SK-N-SH treated with all-trans-retinoic acid at 6 μM for 48 hours (cell line): ENCODE results near the gene DNAJC17.

Experiments
- ATAC-seq: fragments of 200-7000 bp; cut with Tn5 transposase; 3 replicates; pipeline ENCODE4 v1.9.1; 2020; ENCODE audit warnings: mild to moderate bottlenecking, moderate library complexity
- ARNTL ChIP-seq: fragments of 450-650 bp; formaldehyde crosslinking; IDR thresholded peaks from 2 replicates; pipeline ENCODE4 v1.5.0; 2020; ENCODE audit warnings: low read depth, mild to moderate bottlenecking, moderate library complexity, borderline replicate concordance
- BACH2 ChIP-seq: fragments of 250-450 bp; sonication (Bioruptor Pico); IDR thresholded peaks from 2 replicates; pipeline ENCODE4 v1.9.0; 2021; ENCODE audit warnings: mild to moderate bottlenecking, borderline replicate concordance
- CSDC2 ChIP-seq: fragments of 250-450 bp; sonication (Bioruptor Pico); IDR thresholded peaks from 2 replicates; pipeline ENCODE4 v1.5.0; 2020; ENCODE audit warnings: mild to moderate bottlenecking, moderate library complexity
- ESRRG ChIP-seq: fragments of 250-450 bp; sonication (Bioruptor Pico); IDR thresholded peaks from 2 replicates; pipeline ENCODE4 v1.6.1; 2021; ENCODE audit warnings: mild to moderate bottlenecking
- GLIS3 ChIP-seq: fragments of 250-450 bp; sonication (Bioruptor Pico); IDR thresholded peaks from 2 replicates; pipeline ENCODE4 v1.5.0; 2020; ENCODE audit warnings: mild to moderate bottlenecking, moderate library complexity
- OSR1 ChIP-seq: fragments of 250-450 bp; sonication (Bioruptor Pico); IDR thresholded peaks from 2 replicates; pipeline ENCODE4 v1.8.0; 2022; ENCODE audit warnings: moderate library complexity, mild to moderate bottlenecking, inconsistent platforms
- PPARA ChIP-seq: fragments of 250-450 bp; sonication (Bioruptor Pico); IDR thresholded peaks from 2 replicates; pipeline ENCODE4 v1.5.0; 2020; ENCODE audit warnings: mild to moderate bottlenecking, borderline replicate concordance
- RARB ChIP-seq: fragments of 250-450 bp; sonication (Bioruptor Pico); IDR thresholded peaks from 2 replicates; pipeline ENCODE4 v1.8.0; 2021; ENCODE audit warnings: mild to moderate bottlenecking, moderate library complexity
- SNAI2 ChIP-seq: fragments of 250-450 bp; sonication (Bioruptor Pico); IDR thresholded peaks from 2 replicates; pipeline ENCODE4 v1.5.0; 2020; ENCODE audit warnings: mild to moderate bottlenecking, moderate library complexity
- TCF4 ChIP-seq: fragments of 250-450 bp; sonication (Bioruptor Pico); IDR thresholded peaks from 2 replicates; pipeline ENCODE4 v1.8.0; 2021; ENCODE audit warnings: mild to moderate bottlenecking, moderate library complexity, borderline replicate concordance
- TOX ChIP-seq: fragments of 250-450 bp; sonication (Bioruptor Pico); IDR thresholded peaks from 2 replicates; pipeline ENCODE4 v1.8.0; 2021; ENCODE audit warnings: mild to moderate bottlenecking, moderate library complexity, borderline replicate concordance
- ZFP3 ChIP-seq: fragments of 250-450 bp; sonication (Bioruptor Pico); IDR thresholded peaks from 2 replicates; pipeline ENCODE4 v1.5.0; 2020; ENCODE audit warnings: mild to moderate bottlenecking, moderate library complexity
- ZFP30 ChIP-seq: fragments of 450-650 bp; formaldehyde crosslinking; IDR thresholded peaks from 2 replicates; pipeline ENCODE4 v1.5.0; 2022; ENCODE audit warnings: mild to moderate bottlenecking, moderate library complexity
- ZNF565 ChIP-seq: fragments of 450-650 bp; formaldehyde crosslinking; conservative IDR thresholded peaks from 2 replicates; pipeline ENCODE4 v1.5.0; 2020; ENCODE audit warnings: low read depth, mild to moderate bottlenecking, moderate library complexity
- ZNF70 ChIP-seq: fragments of 450-650 bp; formaldehyde crosslinking; IDR thresholded peaks from 2 replicates; pipeline ENCODE4 v1.5.0; 2020; ENCODE audit warnings: mild to moderate bottlenecking, moderate library complexity
- ZNF8 ChIP-seq: fragments of 450-650 bp; formaldehyde crosslinking; IDR thresholded peaks from 2 replicates; pipeline ENCODE4 v1.5.0; 2020; ENCODE audit warnings: mild to moderate bottlenecking, moderate library complexity
- TF ChIP-seq, protein P1 (sequence below): fragments of 250-450 bp; sonication (Bioruptor Pico); IDR thresholded peaks from 2 replicates; pipeline ENCODE4 v1.8.0; 2020; ENCODE audit warnings: mild to moderate bottlenecking, moderate library complexity, borderline replicate concordance
- TF ChIP-seq, protein P2 (sequence below): fragments of 250-450 bp; sonication (Bioruptor Pico); IDR thresholded peaks from 2 replicates; pipeline ENCODE4 v1.5.1; 2020; ENCODE audit warnings: low read depth, mild to moderate bottlenecking, moderate library complexity
- TF ChIP-seq, protein P3 (sequence below): fragments of 250-450 bp; sonication (Bioruptor Pico); IDR thresholded peaks from 2 replicates; pipeline ENCODE4 v1.5.0; 2020; ENCODE audit warnings: mild to moderate bottlenecking, moderate library complexity
- TF ChIP-seq, protein P4 (sequence below): fragments of 250-450 bp; sonication (Bioruptor Pico); IDR thresholded peaks from 2 replicates; pipeline ENCODE4 v1.8.0; 2021; ENCODE audit warnings: low read depth, mild to moderate bottlenecking, moderate library complexity, borderline replicate concordance
- TF ChIP-seq, protein P5 (sequence below): fragments of 250-450 bp; sonication (Bioruptor Pico); IDR thresholded peaks from 2 replicates; pipeline ENCODE4 v1.5.1; 2021; ENCODE audit warnings: mild to moderate bottlenecking, moderate library complexity

Gene DNAJC17

DNA sequence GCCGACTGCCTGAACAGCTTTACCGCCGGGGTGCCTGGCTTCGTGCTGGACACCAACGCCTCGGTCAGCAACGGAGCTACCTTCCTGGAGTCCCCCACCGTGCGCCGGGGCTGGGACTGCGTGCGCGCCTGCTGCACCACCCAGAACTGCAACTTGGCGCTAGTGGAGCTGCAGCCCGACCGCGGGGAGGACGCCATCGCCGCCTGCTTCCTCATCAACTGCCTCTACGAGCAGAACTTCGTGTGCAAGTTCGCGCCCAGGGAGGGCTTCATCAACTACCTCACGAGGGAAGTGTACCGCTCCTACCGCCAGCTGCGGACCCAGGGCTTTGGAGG lies 37.4 kb upstream of the DNAJC17 start:
- peak; percentile 51 for ATAC-seq
- TF ChIP-seq ZNF565 (CRISPR knock-in tag) (no peak), PPARA (CRISPR knock-in tag) (no peak), OSR1 (CRISPR knock-in tag) (no peak), SNAI2 (no peak), GLIS3 (CRISPR knock-in tag) (no peak), CSDC2 (no peak), TOX (CRISPR knock-in tag) (no peak), RARB (CRISPR knock-in tag) (no peak), ZFP30 (CRISPR knock-in tag) (no peak), BACH2 (CRISPR knock-in tag) (no peak)
- TF ChIP-seq, protein P1, sequence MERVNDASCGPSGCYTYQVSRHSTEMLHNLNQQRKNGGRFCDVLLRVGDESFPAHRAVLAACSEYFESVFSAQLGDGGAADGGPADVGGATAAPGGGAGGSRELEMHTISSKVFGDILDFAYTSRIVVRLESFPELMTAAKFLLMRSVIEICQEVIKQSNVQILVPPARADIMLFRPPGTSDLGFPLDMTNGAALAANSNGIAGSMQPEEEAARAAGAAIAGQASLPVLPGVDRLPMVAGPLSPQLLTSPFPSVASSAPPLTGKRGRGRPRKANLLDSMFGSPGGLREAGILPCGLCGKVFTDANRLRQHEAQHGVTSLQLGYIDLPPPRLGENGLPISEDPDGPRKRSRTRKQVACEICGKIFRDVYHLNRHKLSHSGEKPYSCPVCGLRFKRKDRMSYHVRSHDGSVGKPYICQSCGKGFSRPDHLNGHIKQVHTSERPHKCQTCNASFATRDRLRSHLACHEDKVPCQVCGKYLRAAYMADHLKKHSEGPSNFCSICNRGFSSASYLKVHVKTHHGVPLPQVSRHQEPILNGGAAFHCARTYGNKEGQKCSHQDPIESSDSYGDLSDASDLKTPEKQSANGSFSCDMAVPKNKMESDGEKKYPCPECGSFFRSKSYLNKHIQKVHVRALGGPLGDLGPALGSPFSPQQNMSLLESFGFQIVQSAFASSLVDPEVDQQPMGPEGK (CRISPR knock-in tag), result no peak
- TF ChIP-seq, protein P2, sequence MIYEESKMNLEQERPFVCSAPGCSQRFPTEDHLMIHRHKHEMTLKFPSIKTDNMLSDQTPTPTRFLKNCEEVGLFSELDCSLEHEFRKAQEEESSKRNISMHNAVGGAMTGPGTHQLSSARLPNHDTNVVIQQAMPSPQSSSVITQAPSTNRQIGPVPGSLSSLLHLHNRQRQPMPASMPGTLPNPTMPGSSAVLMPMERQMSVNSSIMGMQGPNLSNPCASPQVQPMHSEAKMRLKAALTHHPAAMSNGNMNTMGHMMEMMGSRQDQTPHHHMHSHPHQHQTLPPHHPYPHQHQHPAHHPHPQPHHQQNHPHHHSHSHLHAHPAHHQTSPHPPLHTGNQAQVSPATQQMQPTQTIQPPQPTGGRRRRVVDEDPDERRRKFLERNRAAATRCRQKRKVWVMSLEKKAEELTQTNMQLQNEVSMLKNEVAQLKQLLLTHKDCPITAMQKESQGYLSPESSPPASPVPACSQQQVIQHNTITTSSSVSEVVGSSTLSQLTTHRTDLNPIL (CRISPR knock-in tag), result no peak

DNA sequence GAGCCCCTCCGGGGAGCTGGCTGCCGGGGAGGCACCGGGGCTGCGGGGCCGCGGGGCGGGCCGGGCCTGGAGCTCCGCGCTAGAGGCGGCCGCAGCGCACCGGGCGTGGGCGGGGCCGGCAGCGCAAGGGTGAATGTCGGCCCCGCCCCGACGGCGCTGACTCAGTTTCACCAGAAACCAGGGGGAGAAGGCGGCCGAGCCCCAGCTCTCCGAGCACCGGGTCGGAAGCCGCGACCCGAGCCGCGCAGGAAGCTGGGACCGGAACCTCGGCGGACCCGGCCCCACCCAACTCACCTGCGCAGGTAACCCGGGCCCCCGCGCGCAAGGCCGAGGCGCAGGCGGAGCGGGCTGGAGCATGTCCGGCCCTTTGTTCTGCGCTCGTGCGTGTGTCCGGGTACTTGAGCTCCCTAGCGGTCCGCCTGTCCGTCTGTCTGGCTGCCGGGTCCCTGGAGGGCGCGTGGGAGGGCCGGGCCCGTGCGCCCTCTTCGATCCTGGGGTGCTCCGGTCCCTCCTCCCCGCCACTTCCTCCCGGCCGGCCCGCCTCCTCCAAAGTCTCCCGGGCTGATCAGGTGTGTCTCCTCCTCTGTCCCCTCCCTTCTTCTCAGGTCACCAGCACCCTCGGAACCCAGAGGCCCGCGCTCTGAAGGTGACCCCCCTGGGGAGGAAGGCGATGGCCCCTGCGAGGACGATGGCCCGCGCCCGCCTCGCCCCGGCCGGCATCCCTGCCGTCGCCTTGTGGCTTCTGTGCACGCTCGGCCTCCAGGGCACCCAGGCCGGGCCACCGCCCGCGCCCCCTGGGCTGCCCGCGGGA lies 36.8 kb upstream of the DNAJC17 start, which contains the start of gene SPINT1:
Gene SPINT1 (plus strand): TSS at position 164 of the 811 bp plus-strand sequence. CDS start 507 bp downstream, at position 671.
- TF ChIP-seq ESRRG (no peak), TCF4 (CRISPR knock-in tag) (no peak), TOX (CRISPR knock-in tag) (no peak), BACH2 (CRISPR knock-in tag) (no peak), RARB (CRISPR knock-in tag) (no peak), SNAI2 (no peak), ZFP3 (CRISPR knock-in tag) (no peak), ZNF8 (no peak), PPARA (CRISPR knock-in tag) (no peak)
- TF ChIP-seq, protein P3, sequence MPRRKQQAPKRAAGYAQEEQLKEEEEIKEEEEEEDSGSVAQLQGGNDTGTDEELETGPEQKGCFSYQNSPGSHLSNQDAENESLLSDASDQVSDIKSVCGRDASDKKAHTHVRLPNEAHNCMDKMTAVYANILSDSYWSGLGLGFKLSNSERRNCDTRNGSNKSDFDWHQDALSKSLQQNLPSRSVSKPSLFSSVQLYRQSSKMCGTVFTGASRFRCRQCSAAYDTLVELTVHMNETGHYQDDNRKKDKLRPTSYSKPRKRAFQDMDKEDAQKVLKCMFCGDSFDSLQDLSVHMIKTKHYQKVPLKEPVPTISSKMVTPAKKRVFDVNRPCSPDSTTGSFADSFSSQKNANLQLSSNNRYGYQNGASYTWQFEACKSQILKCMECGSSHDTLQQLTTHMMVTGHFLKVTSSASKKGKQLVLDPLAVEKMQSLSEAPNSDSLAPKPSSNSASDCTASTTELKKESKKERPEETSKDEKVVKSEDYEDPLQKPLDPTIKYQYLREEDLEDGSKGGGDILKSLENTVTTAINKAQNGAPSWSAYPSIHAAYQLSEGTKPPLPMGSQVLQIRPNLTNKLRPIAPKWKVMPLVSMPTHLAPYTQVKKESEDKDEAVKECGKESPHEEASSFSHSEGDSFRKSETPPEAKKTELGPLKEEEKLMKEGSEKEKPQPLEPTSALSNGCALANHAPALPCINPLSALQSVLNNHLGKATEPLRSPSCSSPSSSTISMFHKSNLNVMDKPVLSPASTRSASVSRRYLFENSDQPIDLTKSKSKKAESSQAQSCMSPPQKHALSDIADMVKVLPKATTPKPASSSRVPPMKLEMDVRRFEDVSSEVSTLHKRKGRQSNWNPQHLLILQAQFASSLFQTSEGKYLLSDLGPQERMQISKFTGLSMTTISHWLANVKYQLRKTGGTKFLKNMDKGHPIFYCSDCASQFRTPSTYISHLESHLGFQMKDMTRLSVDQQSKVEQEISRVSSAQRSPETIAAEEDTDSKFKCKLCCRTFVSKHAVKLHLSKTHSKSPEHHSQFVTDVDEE, result no peak
- TF ChIP-seq, protein P2 (CRISPR knock-in tag), result no peak
- TF ChIP-seq, all 23 proteins: peak for 0
- peak; percentile 58 for ATAC-seq

DNA sequence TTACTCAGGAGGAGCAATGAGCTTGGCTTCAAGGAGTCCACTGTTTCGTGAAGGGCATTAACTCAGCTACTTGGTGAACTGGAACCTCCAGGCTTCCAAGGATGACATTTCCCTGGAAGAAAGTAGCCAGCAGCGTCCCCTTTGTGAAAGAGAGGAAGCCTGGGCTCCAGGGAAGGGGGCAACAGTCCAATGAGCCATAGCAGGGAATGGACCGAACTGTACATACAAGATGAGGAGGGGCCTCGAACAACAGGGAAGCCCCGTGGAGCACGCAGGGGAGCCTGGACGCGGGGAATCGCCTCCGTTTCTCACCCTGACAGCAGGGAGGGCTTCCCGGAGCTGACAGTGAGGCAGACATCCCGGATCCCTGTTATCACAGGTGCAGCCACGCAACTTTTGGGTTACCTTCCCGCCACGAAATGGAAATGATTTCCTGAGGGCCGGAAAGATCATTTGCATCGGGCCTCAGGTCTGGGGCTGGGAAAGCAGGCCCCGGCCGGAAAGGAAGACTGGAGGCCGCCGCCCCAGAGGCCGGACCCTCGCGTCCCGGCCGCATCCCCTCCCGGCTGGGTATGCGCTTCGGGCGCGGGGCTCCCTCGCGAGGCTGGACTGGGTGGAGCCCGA lies 36.1 kb upstream of the DNAJC17 start:
- TF ChIP-seq ZNF8, result no peak
- TF ChIP-seq GLIS3 (CRISPR knock-in tag), result no peak
- TF ChIP-seq CSDC2, result no peak
- no peak for TF ChIP-seq ZNF70
- TF ChIP-seq ARNTL (CRISPR knock-in tag), result no peak
- no peak for TF ChIP-seq SNAI2
- ATAC-seq, result no peak

DNA sequence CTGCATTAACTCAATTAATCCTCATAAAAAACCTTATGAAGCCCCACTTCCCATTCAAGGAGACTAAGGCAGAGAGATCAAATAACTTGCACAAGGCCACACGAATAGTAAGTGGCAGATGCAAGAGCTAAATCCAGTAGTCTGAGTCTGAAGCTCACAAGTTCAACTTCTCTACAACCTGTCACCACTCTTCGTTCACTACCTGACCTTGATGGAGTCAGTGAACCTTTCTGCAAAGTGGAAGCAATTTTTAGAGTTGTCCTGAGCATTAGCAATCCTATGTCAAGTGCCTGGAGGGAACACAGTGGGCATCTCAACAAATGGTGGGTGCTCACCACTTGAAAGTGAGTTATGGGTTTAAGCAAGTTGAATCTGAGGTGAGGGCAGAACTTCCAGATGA lies 34.5 kb upstream of the DNAJC17 start:
- no peak for ATAC-seq
- TF ChIP-seq PPARA (CRISPR knock-in tag) (no peak), SNAI2 (no peak), OSR1 (CRISPR knock-in tag) (no peak), TOX (CRISPR knock-in tag) (no peak), BACH2 (CRISPR knock-in tag) (no peak), ESRRG (no peak)
- TF ChIP-seq, protein P4, sequence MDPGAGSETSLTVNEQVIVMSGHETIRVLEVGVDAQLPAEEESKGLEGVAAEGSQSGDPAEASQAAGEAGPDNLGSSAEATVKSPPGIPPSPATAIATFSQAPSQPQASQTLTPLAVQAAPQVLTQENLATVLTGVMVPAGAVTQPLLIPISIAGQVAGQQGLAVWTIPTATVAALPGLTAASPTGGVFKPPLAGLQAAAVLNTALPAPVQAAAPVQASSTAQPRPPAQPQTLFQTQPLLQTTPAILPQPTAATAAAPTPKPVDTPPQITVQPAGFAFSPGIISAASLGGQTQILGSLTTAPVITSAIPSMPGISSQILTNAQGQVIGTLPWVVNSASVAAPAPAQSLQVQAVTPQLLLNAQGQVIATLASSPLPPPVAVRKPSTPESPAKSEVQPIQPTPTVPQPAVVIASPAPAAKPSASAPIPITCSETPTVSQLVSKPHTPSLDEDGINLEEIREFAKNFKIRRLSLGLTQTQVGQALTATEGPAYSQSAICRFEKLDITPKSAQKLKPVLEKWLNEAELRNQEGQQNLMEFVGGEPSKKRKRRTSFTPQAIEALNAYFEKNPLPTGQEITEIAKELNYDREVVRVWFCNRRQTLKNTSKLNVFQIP (CRISPR knock-in tag), result no peak
- TF ChIP-seq, protein P5, sequence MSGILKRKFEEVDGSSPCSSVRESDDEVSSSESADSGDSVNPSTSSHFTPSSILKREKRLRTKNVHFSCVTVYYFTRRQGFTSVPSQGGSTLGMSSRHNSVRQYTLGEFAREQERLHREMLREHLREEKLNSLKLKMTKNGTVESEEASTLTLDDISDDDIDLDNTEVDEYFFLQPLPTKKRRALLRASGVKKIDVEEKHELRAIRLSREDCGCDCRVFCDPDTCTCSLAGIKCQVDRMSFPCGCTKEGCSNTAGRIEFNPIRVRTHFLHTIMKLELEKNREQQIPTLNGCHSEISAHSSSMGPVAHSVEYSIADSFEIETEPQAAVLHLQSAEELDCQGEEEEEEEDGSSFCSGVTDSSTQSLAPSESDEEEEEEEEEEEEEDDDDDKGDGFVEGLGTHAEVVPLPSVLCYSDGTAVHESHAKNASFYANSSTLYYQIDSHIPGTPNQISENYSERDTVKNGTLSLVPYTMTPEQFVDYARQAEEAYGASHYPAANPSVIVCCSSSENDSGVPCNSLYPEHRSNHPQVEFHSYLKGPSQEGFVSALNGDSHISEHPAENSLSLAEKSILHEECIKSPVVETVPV (CRISPR knock-in tag), result no peak
